T-helper 1 cell treated with Interleukin-12 subunit alpha and Interleukin-12 subunit beta and Interleukin-4 antibody, amounts not matched to agents 30 ng/mL and 1 ng/mL, for 36 hours (primary cell): ENCODE data around the gene C4BPB. TPM values are rescaled to one million over a fixed set of nuclear protein-coding genes. Genes with fewer than 3 reads are reported as not detected.
"Not testable (repeated sequence)": the region's sequence is repeated elsewhere in the genome, so short reads cannot be mapped to it uniquely, and the experiment has no call there.

Source experiments
- intact Hi-C: fragments of 100-400 bp; cut with micrococcal nuclease; formaldehyde crosslinking; loops from one replicate; pipeline ENCODE4 v1.15.1; 2024
- total RNA-seq: library from RNA; stranded (reverse); gene quantifications from 2 replicates; pipeline ENCODE4 v1.2.3, GENCODE V29; 2022

The C4BPB gene, protein sequence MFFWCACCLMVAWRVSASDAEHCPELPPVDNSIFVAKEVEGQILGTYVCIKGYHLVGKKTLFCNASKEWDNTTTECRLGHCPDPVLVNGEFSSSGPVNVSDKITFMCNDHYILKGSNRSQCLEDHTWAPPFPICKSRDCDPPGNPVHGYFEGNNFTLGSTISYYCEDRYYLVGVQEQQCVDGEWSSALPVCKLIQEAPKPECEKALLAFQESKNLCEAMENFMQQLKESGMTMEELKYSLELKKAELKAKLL
- total RNA-seq, result 11.5 and 15.6 TPM in 2 replicates

DNA sequence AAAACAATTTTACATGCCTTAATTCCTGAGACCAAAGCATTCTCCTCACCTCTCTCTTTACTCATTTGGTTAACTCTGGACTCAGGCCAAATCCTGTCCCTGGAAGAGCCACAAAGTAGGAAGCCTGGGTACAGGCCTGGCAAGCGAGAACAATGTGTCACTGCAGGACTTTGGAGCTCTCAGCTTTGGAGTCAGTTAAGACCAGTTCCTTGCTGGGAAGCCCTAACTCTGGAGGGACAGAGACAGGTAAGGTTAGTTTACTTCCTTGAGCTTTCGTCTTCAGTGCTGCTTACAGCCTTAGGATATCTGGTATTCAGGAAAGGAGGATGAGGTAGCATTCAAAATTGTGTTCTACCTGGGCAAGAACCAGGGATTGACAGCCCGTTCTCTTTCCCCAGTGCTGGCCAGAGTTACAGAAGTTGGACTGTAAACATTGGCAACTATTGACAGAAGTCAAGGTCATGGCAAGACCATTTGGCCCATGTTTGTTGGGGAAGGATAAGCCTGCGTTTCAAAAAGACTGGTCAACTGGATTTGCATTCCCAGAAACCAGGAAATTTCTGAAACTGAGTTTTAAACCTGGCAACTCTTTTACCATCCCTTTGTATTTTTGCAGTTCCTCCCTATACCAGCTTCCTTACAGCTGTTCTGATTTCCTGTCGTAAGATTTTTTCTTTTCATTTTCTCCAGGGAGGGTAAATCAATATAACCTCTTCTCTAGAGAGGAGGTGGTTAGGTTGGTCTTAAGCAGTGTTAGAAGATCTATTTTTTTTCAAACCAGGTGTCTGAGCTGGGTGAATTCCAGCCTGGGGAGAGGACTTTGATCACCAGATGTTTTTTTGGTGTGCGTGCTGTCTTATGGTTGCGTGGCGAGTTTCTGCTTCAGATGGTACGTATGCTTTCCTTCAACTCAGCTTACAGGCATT lies at the start of gene C4BPB:
Gene C4BPB (plus strand): TSS at position 160 of the 926 bp plus-strand sequence. CDS start 672 bp downstream, at position 832.
- intact Hi-C loops, result loop anchor here (1.0 kb wide), 2 partner anchors 9 to 39 kb away; no protein-coding TSS in a partner anchor

GRCh38 chr1:207039380-207040180 lies 49.1 kb upstream of the C4BPB start:
- intact Hi-C loops, result no loop called here

- intact Hi-C loops, result no loop called here
These were observed 48.5 kb upstream of the C4BPB start for GRCh38 chr1:207040181-207040533.

DNA sequence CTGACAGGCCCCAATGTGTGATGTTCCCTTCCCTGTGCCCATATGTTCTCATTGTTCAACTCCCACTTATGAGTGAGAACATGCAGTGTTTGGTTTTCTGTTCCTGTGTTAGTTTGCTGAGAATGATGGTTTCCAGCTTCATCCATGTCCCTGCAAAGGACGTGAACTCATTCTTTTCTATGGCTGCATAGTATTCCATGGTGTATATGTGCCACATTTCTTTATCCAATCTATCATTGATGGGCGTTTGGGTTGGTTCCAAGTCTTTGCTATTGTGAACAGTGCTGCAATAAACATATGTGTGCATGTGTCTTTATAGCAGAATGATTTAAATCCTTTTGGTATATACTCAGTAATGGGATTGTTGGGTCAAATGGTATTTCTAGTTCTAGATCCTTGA lies 47.3 kb upstream of the C4BPB start:
- intact Hi-C loops, result not testable (repeated sequence)

DNA sequence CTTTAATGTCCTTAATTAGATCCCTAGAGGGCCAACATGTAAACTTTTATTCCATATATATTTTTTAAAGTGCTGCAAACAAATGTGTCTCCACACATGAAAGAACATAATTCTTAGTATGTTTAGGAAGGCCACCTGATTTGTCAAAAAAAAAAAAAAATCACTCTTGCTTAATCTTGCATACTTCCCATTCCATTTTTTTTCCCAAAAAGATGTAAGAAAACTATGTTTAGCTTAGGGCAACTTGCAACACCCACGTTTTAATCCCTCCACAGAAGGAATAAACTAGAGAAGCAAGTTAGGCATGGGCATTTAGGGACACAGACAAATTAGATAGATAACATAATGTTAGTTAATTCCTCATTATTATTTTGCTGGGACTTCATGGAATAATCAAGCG lies 43.2 kb upstream of the C4BPB start:
- intact Hi-C loops, result no loop called here

DNA sequence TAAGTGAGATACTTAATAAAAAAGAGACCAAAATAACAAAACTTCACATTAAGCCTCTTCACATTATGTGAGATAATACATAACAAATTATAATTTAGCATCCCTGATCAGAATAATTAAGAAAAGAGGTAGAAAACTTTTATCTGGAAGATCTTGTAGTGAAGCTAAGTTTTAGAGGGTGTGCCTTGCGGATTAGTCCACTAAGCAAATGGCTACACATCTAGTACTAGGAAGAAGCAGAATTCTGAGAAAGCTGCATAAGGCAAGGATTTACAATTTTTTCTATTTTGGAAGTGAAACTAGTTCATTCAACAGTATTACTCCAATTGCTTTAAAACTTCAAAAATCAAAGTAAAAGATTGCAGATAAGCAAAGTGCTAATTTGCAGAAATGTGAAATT lies 41.2 kb upstream of the C4BPB start:
- intact Hi-C loops, result no loop called here

DNA sequence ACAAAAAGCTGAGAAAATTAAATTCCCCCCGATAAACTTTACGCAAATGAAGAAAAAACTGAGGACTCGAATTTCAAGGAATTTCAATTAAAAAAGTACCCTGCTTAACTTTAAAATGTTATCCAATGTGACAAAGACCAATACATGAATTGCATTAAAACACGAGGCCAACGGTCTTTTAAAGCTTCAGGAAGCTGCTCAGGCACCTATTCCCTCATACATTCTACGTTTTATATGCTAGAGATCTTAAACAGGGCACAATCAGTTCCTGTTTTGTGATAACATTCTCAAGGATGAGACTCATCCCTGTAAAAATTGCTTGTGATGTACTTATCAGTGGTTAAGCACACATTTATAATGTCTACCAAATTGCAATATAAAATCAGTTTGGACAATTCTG lies 40.6 kb upstream of the C4BPB start:
- intact Hi-C loops, result no loop called here

DNA sequence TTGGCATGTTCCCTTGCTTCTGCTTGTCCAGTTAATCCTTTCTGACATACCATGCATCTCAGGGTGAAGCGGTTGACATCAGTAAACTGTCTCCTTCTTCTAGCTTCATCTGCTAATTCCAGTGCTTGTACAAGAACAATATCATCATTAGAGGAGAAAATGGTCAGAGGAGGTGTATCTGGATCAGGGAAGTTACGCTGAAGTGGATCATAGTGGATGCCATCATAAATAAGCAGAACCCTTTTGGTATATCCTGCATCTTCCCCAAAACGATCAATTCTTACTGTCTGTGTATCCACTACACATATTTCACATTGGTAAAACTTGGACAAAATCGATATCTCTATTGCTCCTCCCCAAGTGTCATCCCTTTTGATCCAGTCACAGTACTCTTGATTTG lies 39.6 kb upstream of the C4BPB start:
- intact Hi-C loops, result no loop called here

DNA sequence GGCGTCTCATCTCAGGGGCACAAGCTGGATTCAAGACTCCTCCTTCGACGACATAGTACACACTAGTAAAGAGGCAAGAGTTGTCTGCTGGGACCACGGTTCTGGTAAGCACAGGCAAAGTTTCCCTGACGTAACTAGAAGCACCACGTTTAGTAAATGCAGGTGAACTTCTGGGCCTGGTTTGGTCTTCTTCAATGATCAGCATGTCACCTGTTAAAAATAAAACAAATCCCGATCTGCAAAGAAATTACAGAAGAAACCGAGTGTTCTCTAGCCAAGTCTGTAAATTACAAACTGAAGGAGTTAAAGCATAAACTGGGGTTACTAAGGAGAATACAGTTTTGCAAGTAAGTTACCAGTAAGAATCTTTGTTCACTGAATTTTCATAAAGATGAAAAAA lies 39.1 kb upstream of the C4BPB start:
- intact Hi-C loops, result no loop called here

DNA sequence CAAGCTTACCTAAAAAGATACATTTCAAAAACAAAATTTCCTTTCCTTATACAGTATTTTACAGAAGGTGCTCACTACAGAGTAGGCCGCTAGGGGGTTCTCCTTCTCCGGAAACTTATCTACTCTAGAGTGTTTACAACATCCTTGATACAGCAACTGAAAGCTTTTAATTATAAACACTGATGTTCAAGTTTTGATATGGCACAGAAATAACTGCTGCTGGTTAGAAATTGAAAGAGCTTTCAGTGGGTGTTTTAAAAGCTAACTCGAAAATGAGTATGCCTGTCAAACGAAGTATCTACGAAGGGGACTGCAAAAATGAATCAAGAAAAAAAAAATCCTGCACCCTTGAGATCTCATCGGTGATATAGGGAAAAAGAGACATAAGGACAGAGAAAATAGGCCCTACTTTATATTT lies 38.7 kb upstream of the C4BPB start:
- intact Hi-C loops, result loop anchor here (1.0 to 10.0 kb wide), 14 partner anchors 28 to 1838 kb away; partner anchors contain the start of genes CD46 and DSTYK

- intact Hi-C loops, result loop anchor here (1.0 to 10.0 kb wide), 14 partner anchors 28 to 1838 kb away; partner anchors contain the start of genes CD46 and DSTYK
These were observed 38.0 kb upstream of the C4BPB start for GRCh38 chr1:207050480-207051190.

- intact Hi-C loops, result loop anchor here (2.0 to 10.0 kb wide), 9 partner anchors 129 to 1839 kb away; partner anchors contain the start of genes CD46 and DSTYK
These were observed 37.3 kb upstream of the C4BPB start, which contains the start of gene YOD1 for GRCh38 chr1:207051191-207051943. Gene YOD1, minus strand, starts transcription at chr1:207051208. Its CDS starts 178 bp downstream, at chr1:207051030.

GRCh38 chr1:207052911-207053769 lies 35.5 kb upstream of the C4BPB start, which contains the start of gene PFKFB2:
Gene PFKFB2, plus strand, starts transcription at chr1:207053275. Its CDS starts 1,443 bp downstream, at chr1:207054718.
- intact Hi-C loops, result loop anchor here (1.0 to 10.0 kb wide), 10 partner anchors 236 to 1841 kb away; partner anchors contain the start of genes CD46, CD55, DSTYK and DYRK3

GRCh38 chr1:207054491-207054890 lies 34.2 kb upstream of the C4BPB start:
- intact Hi-C loops, result loop anchor here (5.0 to 10.0 kb wide), 7 partner anchors 237 to 1842 kb away; partner anchors contain the start of genes CD46 and DSTYK

- intact Hi-C loops, result loop anchor here (10.0 kb wide), 1 partner anchor 809 kb away; no protein-coding TSS in a partner anchor
These were observed 33.2 kb upstream of the C4BPB start for GRCh38 chr1:207055386-207056001.

- intact Hi-C loops, result loop anchor here (10.0 kb wide), 1 partner anchor 808 kb away; no protein-coding TSS in a partner anchor
These were observed 32.0 kb upstream of the C4BPB start for GRCh38 chr1:207056673-207057072.

GRCh38 chr1:207058252-207058651 lies 30.4 kb upstream of the C4BPB start:
- intact Hi-C loops, result loop anchor here (10.0 kb wide), 1 partner anchor 807 kb away; no protein-coding TSS in a partner anchor
